ENCODE results near the gene RCOR1. TPM values are rescaled to one million over a fixed set of nuclear protein-coding genes. Genes with fewer than 3 reads are reported as not detected.

The RCOR1 gene
- total RNA-seq, 1 experiment from 2014 or later: 102 TPM

GRCh38 chr14:102737402-102738372, 145.2 kb downstream of the RCOR1 start:
- Histone ChIP-seq H3K27me3 (replicated peaks; ENCODE audit: insufficient read depth, low read depth, low read length, poor library complexity) (no peaks in the 10 kb centered on the region), H3K4me3 (ENCODE audit: low read depth, low read length, poor library complexity, severe bottlenecking) (no peak overlapping the region), H3K4me1 (ENCODE audit: insufficient read depth, low read length, poor library complexity, severe bottlenecking) (no peaks in the 10 kb centered on the region), H3K27ac (ENCODE audit: low read depth, low read length, poor library complexity, severe bottlenecking) (no peak overlapping the region), H3K9me3 (ENCODE audit: low read depth, low read length, poor library complexity, severe bottlenecking) (peaks cover 22% of the 10 kb centered on the region), H3K36me3 (ENCODE audit: insufficient read depth, low read length, poor library complexity, severe bottlenecking) (peaks cover 5% of the 10 kb centered on the region)
- POLR2A ChIA-PET (ENCODE audit: low non-redundant PET): no interaction called here
- CTCF ChIA-PET: interaction anchor here (0.9 kb wide), 1 partner anchor 299 kb away, joined by 3 read pairs; no protein-coding TSS in a partner anchor
- TF ChIP-seq, protein P1, sequence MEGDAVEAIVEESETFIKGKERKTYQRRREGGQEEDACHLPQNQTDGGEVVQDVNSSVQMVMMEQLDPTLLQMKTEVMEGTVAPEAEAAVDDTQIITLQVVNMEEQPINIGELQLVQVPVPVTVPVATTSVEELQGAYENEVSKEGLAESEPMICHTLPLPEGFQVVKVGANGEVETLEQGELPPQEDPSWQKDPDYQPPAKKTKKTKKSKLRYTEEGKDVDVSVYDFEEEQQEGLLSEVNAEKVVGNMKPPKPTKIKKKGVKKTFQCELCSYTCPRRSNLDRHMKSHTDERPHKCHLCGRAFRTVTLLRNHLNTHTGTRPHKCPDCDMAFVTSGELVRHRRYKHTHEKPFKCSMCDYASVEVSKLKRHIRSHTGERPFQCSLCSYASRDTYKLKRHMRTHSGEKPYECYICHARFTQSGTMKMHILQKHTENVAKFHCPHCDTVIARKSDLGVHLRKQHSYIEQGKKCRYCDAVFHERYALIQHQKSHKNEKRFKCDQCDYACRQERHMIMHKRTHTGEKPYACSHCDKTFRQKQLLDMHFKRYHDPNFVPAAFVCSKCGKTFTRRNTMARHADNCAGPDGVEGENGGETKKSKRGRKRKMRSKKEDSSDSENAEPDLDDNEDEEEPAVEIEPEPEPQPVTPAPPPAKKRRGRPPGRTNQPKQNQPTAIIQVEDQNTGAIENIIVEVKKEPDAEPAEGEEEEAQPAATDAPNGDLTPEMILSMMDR (conservative IDR thresholded peaks at IDR 0.05; ENCODE audit: low read depth, low read length): no peak
- TF ChIP-seq EZH2 (IDR thresholded peaks at IDR 0.05; ENCODE audit: borderline replicate concordance, low read depth, low read length, poor library complexity, severe bottlenecking): no peak
- intact Hi-C loops (cut with micrococcal nuclease; ENCODE audit: unreplicated experiment): no loop called here
- no TSS peak for BruUV-seq (replicated peaks)
- DNase-seq (ENCODE audit: low spot score): no peak

DNA sequence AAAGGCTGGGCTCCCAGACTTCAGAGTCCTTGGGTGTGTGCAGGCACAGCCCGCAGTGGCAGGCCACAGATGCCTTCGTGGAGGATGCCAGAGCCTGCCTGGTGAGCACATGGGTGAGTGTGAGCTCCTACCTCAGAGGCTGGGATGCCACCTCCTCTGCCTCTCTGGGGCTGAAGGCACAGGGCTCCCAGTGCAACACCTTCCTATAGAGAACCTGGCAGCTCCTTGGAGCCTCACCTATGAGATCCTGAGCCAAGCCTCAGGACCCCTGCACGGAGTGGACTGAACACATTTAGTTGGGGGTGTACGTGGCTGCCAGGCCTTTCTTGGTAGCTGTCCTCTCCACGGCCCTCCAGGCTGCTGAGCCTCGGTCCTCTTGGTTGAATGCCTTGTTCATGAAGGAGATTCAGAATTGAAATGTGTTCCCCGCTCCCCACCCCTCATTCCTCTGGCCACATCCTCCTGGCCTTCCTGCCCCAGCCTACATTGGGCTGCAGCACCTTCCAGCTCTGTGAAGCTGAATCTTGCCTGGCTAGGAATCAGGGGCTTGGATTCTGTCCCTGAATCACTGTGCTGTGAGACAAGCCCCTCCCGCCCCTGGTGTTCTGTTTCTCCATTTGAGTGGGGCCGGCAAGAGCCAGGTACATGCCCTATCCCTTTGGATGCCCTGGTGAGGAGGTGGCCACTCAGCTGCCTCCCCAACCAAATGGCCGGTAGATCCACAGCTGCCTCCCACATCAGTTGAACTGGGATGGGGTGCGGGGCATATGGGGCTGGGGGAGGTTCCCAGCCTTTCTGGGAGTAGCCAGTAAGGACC, 146.1 kb downstream of the RCOR1 start:
- Histone ChIP-seq H3K4me1 (ENCODE audit: insufficient read depth, low read length, poor library complexity, severe bottlenecking) (no peaks in the 10 kb centered on the region), H3K27ac (ENCODE audit: low read depth, low read length, poor library complexity, severe bottlenecking) (no peak overlapping the region), H3K27me3 (replicated peaks; ENCODE audit: insufficient read depth, low read depth, low read length, poor library complexity) (no peaks in the 10 kb centered on the region), H3K4me3 (ENCODE audit: low read depth, low read length, poor library complexity, severe bottlenecking) (no peak overlapping the region), H3K36me3 (ENCODE audit: insufficient read depth, low read length, poor library complexity, severe bottlenecking) (peaks cover 10% of the 10 kb centered on the region), H3K9me3 (ENCODE audit: low read depth, low read length, poor library complexity, severe bottlenecking) (peaks cover 26% of the 10 kb centered on the region)
- intact Hi-C loops (cut with micrococcal nuclease; ENCODE audit: unreplicated experiment): no loop called here
- BruUV-seq (replicated peaks): no TSS peak
- ChIA-PET CTCF (interaction anchor here (0.9 kb wide), 1 partner anchor 300 kb away, joined by 3 read pairs; no protein-coding TSS in a partner anchor), POLR2A (ENCODE audit: low non-redundant PET) (no interaction called here)
- TF ChIP-seq, protein P1 (conservative IDR thresholded peaks at IDR 0.05; ENCODE audit: low read depth, low read length): no peak
- no peak for TF ChIP-seq EZH2 (IDR thresholded peaks at IDR 0.05; ENCODE audit: borderline replicate concordance, low read depth, low read length, poor library complexity, severe bottlenecking)
- no peak for DNase-seq (ENCODE audit: low spot score)

- no peak for DNase-seq (ENCODE audit: low spot score)
- ChIA-PET POLR2A (ENCODE audit: low non-redundant PET) (no interaction called here), CTCF (no interaction called here)
- H3K27me3 ChIP-seq (replicated peaks; ENCODE audit: insufficient read depth, low read depth, low read length, poor library complexity): no peaks in the 10 kb centered on the region
- peaks cover 10% of the 10 kb centered on the region for H3K36me3 ChIP-seq (ENCODE audit: insufficient read depth, low read length, poor library complexity, severe bottlenecking)
- TF ChIP-seq EZH2 (IDR thresholded peaks at IDR 0.05; ENCODE audit: borderline replicate concordance, low read depth, low read length, poor library complexity, severe bottlenecking): no peak
- TF ChIP-seq, protein P1 (conservative IDR thresholded peaks at IDR 0.05; ENCODE audit: low read depth, low read length): no peak
- peaks cover 26% of the 10 kb centered on the region for H3K9me3 ChIP-seq (ENCODE audit: low read depth, low read length, poor library complexity, severe bottlenecking)
- H3K27ac ChIP-seq (ENCODE audit: low read depth, low read length, poor library complexity, severe bottlenecking): no peak overlapping the region
- H3K4me3 ChIP-seq (ENCODE audit: low read depth, low read length, poor library complexity, severe bottlenecking): no peak overlapping the region
- H3K4me1 ChIP-seq (ENCODE audit: insufficient read depth, low read length, poor library complexity, severe bottlenecking): no peaks in the 10 kb centered on the region
- BruUV-seq (replicated peaks): no TSS peak
- intact Hi-C loops (cut with micrococcal nuclease; ENCODE audit: unreplicated experiment): no loop called here
Measured at GRCh38 chr14:102739190-102739469, 146.7 kb downstream of the RCOR1 start.
